ENCODE results near the gene NRIP1. TPM values are rescaled to one million over a fixed set of nuclear protein-coding genes. Genes with fewer than 3 reads are reported as not detected.

NRIP1 gene
- 45.4 and 50.4 TPM in 2 replicates for total RNA-seq (2014; rRNA removed; shearing (Covaris generic); ENCODE audit: low replicate concordance)

- in situ Hi-C loops (cut with HindIII; ENCODE audit: low pct_unique_long_range_greater_than_20kb, low sequenced_read_pairs) = no loop called here
- DNase-seq (ENCODE audit: low read depth) = peak; percentile 90
These were observed at the start of gene NRIP1 for GRCh38 chr21:15064576-15065391. Gene NRIP1, minus strand, starts transcription at chr21:15065000. Its CDS starts 96,808 bp downstream, at chr21:14968192.

GRCh38 chr21:15112858-15113257, 48.1 kb upstream of the NRIP1 start:
- in situ Hi-C loops (cut with HindIII; ENCODE audit: low pct_unique_long_range_greater_than_20kb, low sequenced_read_pairs) = no loop called here
- no peak for DNase-seq (ENCODE audit: low read depth)

- in situ Hi-C loops (cut with HindIII; ENCODE audit: low pct_unique_long_range_greater_than_20kb, low sequenced_read_pairs) = no loop called here
- no peak for DNase-seq (ENCODE audit: low read depth)
These were observed 44.0 kb upstream of the NRIP1 start for GRCh38 chr21:15108801-15109200.

GRCh38 chr21:15104470-15104869, 39.7 kb upstream of the NRIP1 start:
- in situ Hi-C loops (cut with HindIII; ENCODE audit: low pct_unique_long_range_greater_than_20kb, low sequenced_read_pairs) = no loop called here

GRCh38 chr21:15098908-15099307, 34.1 kb upstream of the NRIP1 start:
- no peak for DNase-seq (ENCODE audit: low read depth)
- in situ Hi-C loops (cut with HindIII; ENCODE audit: low pct_unique_long_range_greater_than_20kb, low sequenced_read_pairs) = no loop called here

More at GRCh38 chr21:15104470-15104869, 39.7 kb upstream of the NRIP1 start:
- no peak for DNase-seq (ENCODE audit: low read depth)

GRCh38 chr21:15098181-15098580, 33.4 kb upstream of the NRIP1 start:
- in situ Hi-C loops (cut with HindIII; ENCODE audit: low pct_unique_long_range_greater_than_20kb, low sequenced_read_pairs) = no loop called here
- DNase-seq (ENCODE audit: low read depth) = no peak

GRCh38 chr21:15097580-15097979, 32.8 kb upstream of the NRIP1 start:
- DNase-seq (ENCODE audit: low read depth) = no peak
- in situ Hi-C loops (cut with HindIII; ENCODE audit: low pct_unique_long_range_greater_than_20kb, low sequenced_read_pairs) = no loop called here

GRCh38 chr21:15096146-15096545, 31.3 kb upstream of the NRIP1 start:
- DNase-seq (ENCODE audit: low read depth) = no peak
- in situ Hi-C loops (cut with HindIII; ENCODE audit: low pct_unique_long_range_greater_than_20kb, low sequenced_read_pairs) = no loop called here

GRCh38 chr21:15095326-15095725, 30.5 kb upstream of the NRIP1 start:
- DNase-seq (ENCODE audit: low read depth) = no peak
- in situ Hi-C loops (cut with HindIII; ENCODE audit: low pct_unique_long_range_greater_than_20kb, low sequenced_read_pairs) = no loop called here

GRCh38 chr21:15094706-15095105, 29.9 kb upstream of the NRIP1 start:
- DNase-seq (ENCODE audit: low read depth) = no peak
- in situ Hi-C loops (cut with HindIII; ENCODE audit: low pct_unique_long_range_greater_than_20kb, low sequenced_read_pairs) = no loop called here

GRCh38 chr21:15093216-15093615, 28.4 kb upstream of the NRIP1 start:
- no peak for DNase-seq (ENCODE audit: low read depth)
- in situ Hi-C loops (cut with HindIII; ENCODE audit: low pct_unique_long_range_greater_than_20kb, low sequenced_read_pairs) = no loop called here

- no peak for DNase-seq (ENCODE audit: low read depth)
These were observed 27.9 kb upstream of the NRIP1 start for GRCh38 chr21:15092745-15093144.

GRCh38 chr21:15090390-15090789, 25.6 kb upstream of the NRIP1 start:
- DNase-seq (ENCODE audit: low read depth) = no peak
- in situ Hi-C loops (cut with HindIII; ENCODE audit: low pct_unique_long_range_greater_than_20kb, low sequenced_read_pairs) = no loop called here

More at GRCh38 chr21:15092745-15093144, 27.9 kb upstream of the NRIP1 start:
- in situ Hi-C loops (cut with HindIII; ENCODE audit: low pct_unique_long_range_greater_than_20kb, low sequenced_read_pairs) = no loop called here

GRCh38 chr21:15088488-15088887, 23.7 kb upstream of the NRIP1 start:
- peak; percentile 6 for DNase-seq (ENCODE audit: low read depth)
- in situ Hi-C loops (cut with HindIII; ENCODE audit: low pct_unique_long_range_greater_than_20kb, low sequenced_read_pairs) = no loop called here

- no peak for DNase-seq (ENCODE audit: low read depth)
- in situ Hi-C loops (cut with HindIII; ENCODE audit: low pct_unique_long_range_greater_than_20kb, low sequenced_read_pairs) = no loop called here
These were observed 19.9 kb upstream of the NRIP1 start for GRCh38 chr21:15084668-15085067.

- in situ Hi-C loops (cut with HindIII; ENCODE audit: low pct_unique_long_range_greater_than_20kb, low sequenced_read_pairs) = no loop called here
- peak; percentile 43 for DNase-seq (ENCODE audit: low read depth)
These were observed 15.7 kb upstream of the NRIP1 start for GRCh38 chr21:15080526-15080925.

GRCh38 chr21:15079269-15079668, 14.5 kb upstream of the NRIP1 start:
- in situ Hi-C loops (cut with HindIII; ENCODE audit: low pct_unique_long_range_greater_than_20kb, low sequenced_read_pairs) = no loop called here
- no peak for DNase-seq (ENCODE audit: low read depth)

- in situ Hi-C loops (cut with HindIII; ENCODE audit: low pct_unique_long_range_greater_than_20kb, low sequenced_read_pairs) = no loop called here
- DNase-seq (ENCODE audit: low read depth) = no peak
These were observed 13.4 kb upstream of the NRIP1 start for GRCh38 chr21:15078180-15078579.

- DNase-seq (ENCODE audit: low read depth) = no peak
These were observed 12.8 kb upstream of the NRIP1 start for GRCh38 chr21:15077529-15078145.

GRCh38 chr21:15076730-15077129, 11.9 kb upstream of the NRIP1 start:
- in situ Hi-C loops (cut with HindIII; ENCODE audit: low pct_unique_long_range_greater_than_20kb, low sequenced_read_pairs) = no loop called here
- no peak for DNase-seq (ENCODE audit: low read depth)

More at GRCh38 chr21:15077529-15078145, 12.8 kb upstream of the NRIP1 start:
- in situ Hi-C loops (cut with HindIII; ENCODE audit: low pct_unique_long_range_greater_than_20kb, low sequenced_read_pairs) = no loop called here

Data from Caki2 (cell line).